Thoracic aorta (tissue), 2 donors: ENCODE data around the gene RAB3B. TPM values are rescaled to one million over a fixed set of nuclear protein-coding genes. Genes with fewer than 3 reads are reported as not detected.

Experiments
- ATAC-seq: fragments of 150-250 bp; one replicate; pipeline ENCODE4 v1.8.0; 2017; ENCODE audit warnings: low read depth; ENCODE audit not compliant: insufficient number of reproducible peaks, low FRiP score
- DNase-seq: peaks from one replicate; pipeline ENCODE4 v3.0.0-alpha.2; 2020; ENCODE audit warnings: low spot score
- H3K27ac ChIP-seq, 2 donors: fragments of 200-600 bp; sonication (generic); 1 replicate in 1 of 2; 2 replicates in 1 of 2; pipeline ENCODE4 v1.5.1; 2016; ENCODE audit warnings: mild to moderate bottlenecking in 2 of 2, moderate library complexity in 2 of 2
- H3K27me3 ChIP-seq: fragments of 200-600 bp; sonication (generic); replicated peaks from 2 replicates; pipeline ENCODE4 v1.6.0; 2016; ENCODE audit warnings: mild to moderate bottlenecking; ENCODE audit not compliant: insufficient read depth
- H3K36me3 ChIP-seq: fragments of 200-600 bp; sonication (generic); one replicate; pipeline ENCODE4 v1.5.1; 2016
- H3K4me1 ChIP-seq, 2 donors: fragments of 200-600 bp; sonication (generic); 1 replicate in 1 of 2; 2 replicates in 1 of 2; pipeline versions ENCODE4 v1.5.1 to v1.6.0; 2016; ENCODE audit warnings: low read depth in 2 of 2, mild to moderate bottlenecking in 1 of 2; ENCODE audit not compliant: control insufficient read depth in 1 of 2
- H3K4me3 ChIP-seq: fragments of 200-600 bp; sonication (generic); 2 replicates; pipeline ENCODE4 v1.5.1; 2016; ENCODE audit warnings: mild to moderate bottlenecking
- H3K9me3 ChIP-seq: fragments of 200-600 bp; sonication (generic); 2 replicates; pipeline ENCODE4 v1.5.1; 2016
- total RNA-seq, 2 donors: library from RNA; depleted of rRNA; stranded (reverse); fragments of >200 nt; gene quantifications; one replicate each; pipeline versions ENCODE4 v1.1.0 to v1.2.3, GENCODE V29; 2016
- TF ChIP-seq, protein P1 (sequence below): fragments of 200-600 bp; sonication (generic); IDR thresholded peaks from one replicate; pipeline ENCODE4 v1.5.1; 2019; ENCODE audit warnings: antibody characterized with exemption

The RAB3B gene
- total RNA-seq, 2 donors from 2014 or later, result not detected

DNA sequence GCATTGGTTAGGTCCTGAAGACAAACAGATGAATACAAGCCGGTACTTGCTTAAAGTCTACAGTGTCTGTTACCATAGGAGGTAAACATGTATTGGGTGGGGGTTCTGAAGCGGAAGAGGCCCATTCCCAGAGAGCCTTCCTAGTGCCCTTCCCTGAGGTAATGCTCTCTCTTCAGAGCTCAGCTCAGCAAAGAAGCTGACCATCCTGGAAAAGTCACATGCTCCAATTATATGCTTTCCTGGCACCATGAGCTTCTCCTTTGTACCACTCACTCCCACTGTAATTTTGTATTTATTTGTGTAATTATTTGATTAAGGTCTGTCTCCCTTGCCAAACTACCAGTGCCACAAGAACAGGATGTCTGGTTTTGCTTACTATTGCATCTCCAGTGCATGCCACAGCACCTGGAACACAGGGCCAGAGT is 42.0 kb downstream of the RAB3B start:
- no peak for DNase-seq
- Histone ChIP-seq H3K4me3 (no peak overlapping the region), H3K27me3 (no peaks in the 10 kb centered on the region), H3K4me1 (no peaks in the 10 kb centered on the region), H3K27ac (no peak overlapping the region), H3K9me3 (no peaks in the 10 kb centered on the region), H3K36me3 (no peaks in the 10 kb centered on the region)
- no peak for ATAC-seq
- TF ChIP-seq, protein P1, sequence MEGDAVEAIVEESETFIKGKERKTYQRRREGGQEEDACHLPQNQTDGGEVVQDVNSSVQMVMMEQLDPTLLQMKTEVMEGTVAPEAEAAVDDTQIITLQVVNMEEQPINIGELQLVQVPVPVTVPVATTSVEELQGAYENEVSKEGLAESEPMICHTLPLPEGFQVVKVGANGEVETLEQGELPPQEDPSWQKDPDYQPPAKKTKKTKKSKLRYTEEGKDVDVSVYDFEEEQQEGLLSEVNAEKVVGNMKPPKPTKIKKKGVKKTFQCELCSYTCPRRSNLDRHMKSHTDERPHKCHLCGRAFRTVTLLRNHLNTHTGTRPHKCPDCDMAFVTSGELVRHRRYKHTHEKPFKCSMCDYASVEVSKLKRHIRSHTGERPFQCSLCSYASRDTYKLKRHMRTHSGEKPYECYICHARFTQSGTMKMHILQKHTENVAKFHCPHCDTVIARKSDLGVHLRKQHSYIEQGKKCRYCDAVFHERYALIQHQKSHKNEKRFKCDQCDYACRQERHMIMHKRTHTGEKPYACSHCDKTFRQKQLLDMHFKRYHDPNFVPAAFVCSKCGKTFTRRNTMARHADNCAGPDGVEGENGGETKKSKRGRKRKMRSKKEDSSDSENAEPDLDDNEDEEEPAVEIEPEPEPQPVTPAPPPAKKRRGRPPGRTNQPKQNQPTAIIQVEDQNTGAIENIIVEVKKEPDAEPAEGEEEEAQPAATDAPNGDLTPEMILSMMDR, result no peak

DNA sequence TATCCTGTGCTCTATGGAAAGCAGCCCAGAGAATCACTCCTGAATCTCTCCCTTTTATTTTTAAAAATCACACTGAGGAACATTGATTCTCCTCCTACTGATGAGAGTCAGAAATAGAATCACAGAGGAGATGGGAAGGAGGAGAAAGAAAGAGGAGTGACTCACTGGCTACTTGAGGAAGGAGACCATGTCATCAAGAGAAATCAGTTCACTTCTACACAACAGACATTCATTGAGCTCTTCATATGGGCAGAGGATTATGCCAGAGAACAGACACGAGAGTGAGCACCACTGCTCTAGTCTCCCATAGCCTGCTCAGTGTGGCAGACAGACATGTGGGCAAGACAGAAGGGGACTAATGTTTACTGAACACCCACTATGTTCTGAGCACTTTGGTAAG is 44.2 kb downstream of the RAB3B start:
- Histone ChIP-seq H3K27ac (no peak overlapping the region), H3K9me3 (peaks cover 3% of the 10 kb centered on the region), H3K27me3 (no peaks in the 10 kb centered on the region), H3K4me1 (no peaks in the 10 kb centered on the region), H3K36me3 (no peaks in the 10 kb centered on the region), H3K4me3 (no peak overlapping the region)
- DNase-seq (no peak), ATAC-seq (no peak)
- TF ChIP-seq, protein P1, result no peak

DNA sequence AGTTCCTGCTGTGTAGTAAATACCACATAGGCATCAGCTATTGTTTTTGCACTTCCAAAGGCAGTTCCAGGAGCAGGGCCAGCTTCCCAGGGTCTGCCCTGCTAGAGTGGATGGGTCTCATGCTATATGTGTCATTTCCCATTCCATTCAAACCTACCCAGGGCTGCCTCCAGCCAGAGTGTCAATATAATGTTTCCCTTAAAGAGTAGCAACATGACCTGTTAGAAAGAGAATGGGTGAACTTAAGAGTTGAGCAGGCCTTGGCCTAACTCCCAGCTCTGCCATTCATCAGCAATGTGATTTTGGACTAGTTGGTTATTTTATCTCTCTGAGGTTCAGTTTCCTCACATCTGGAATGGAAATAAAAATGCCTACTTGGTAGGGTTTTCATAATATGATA is 44.9 kb downstream of the RAB3B start:
- H3K4me3 ChIP-seq, result no peak overlapping the region
- H3K9me3 ChIP-seq, result peaks cover 10% of the 10 kb centered on the region
- ATAC-seq (no peak), DNase-seq (no peak)
- no peak overlapping the region for H3K27ac ChIP-seq
- no peaks in the 10 kb centered on the region for H3K27me3 ChIP-seq
- H3K4me1 ChIP-seq, result no peaks in the 10 kb centered on the region
- TF ChIP-seq, protein P1, result no peak
- no peaks in the 10 kb centered on the region for H3K36me3 ChIP-seq

DNA sequence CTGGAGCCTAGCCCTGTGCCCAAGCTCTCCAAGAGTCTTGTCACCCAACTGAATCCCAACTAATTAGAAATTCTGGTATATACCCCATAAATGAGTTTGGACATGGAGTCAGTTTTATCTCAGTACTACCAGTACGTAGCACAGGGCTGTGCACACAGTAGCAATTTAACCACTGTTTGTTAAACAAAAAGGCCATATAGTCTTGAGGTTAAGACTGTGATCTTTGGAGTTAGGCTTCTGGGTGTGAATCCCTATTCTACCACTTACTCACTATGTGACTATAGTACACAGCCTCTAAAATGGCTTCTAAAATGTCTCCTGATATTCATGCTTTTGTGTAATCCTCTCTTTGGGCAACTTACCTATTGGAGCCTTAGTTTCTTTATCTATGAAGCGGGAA is 48.2 kb downstream of the RAB3B start:
- ATAC-seq (no peak), DNase-seq (no peak)
- no peak overlapping the region for H3K4me3 ChIP-seq
- H3K27me3 ChIP-seq, result no peaks in the 10 kb centered on the region
- no peaks in the 10 kb centered on the region for H3K36me3 ChIP-seq
- no peak overlapping the region for H3K27ac ChIP-seq
- no peaks in the 10 kb centered on the region for H3K4me1 ChIP-seq
- TF ChIP-seq, protein P1, result no peak
- H3K9me3 ChIP-seq, result peaks cover 10% of the 10 kb centered on the region

DNA sequence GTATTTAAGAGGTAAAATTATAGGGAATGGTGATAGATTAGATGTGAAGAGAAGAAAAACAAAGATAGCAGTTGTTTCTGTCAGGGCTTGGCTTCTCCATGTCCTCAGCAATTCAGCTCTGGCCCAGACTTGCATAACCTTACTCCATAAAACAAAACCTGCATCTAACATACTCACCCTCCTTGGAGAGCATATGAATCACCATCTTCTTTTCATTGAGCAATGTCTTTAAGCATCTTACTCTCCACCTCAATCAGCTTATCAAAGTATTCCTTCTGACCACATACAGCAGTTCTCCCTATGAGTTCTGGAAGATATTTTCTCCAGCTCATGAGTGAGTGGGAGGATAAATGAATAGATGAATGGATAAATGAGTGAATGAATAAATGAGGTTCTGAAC is 49.0 kb downstream of the RAB3B start:
- ATAC-seq, result no peak
- TF ChIP-seq, protein P1, result no peak
- H3K27me3 ChIP-seq, result no peaks in the 10 kb centered on the region
- H3K36me3 ChIP-seq, result no peaks in the 10 kb centered on the region
- no peaks in the 10 kb centered on the region for H3K4me1 ChIP-seq
- no peak for DNase-seq
- H3K4me3 ChIP-seq, result no peak overlapping the region
- peaks cover 10% of the 10 kb centered on the region for H3K9me3 ChIP-seq
- no peak overlapping the region for H3K27ac ChIP-seq
